GM18511 (cell line): Measurements from ENCODE around the gene SPATA31E1.
"Not testable (repeated sequence)": the region's sequence is repeated elsewhere in the genome, so short reads cannot be mapped to it uniquely, and the experiment has no call there.

Source experiments
- ATAC-seq: cut with Tn5 transposase; IDR thresholded peaks from one replicate; pipeline ENCODE4 v1.9.1; 2021; ENCODE audit warnings: mild to moderate bottlenecking, moderate library complexity; ENCODE audit not compliant: unreplicated experiment

The SPATA31E1 gene

GRCh38 chr9:87884578-87885459 lies 2.1 kb downstream of the SPATA31E1 start:
- ATAC-seq: no peak

GRCh38 chr9:87885484-87886189 lies 3.0 kb downstream of the SPATA31E1 start:
- ATAC-seq: no peak

GRCh38 chr9:87886210-87886932 lies 3.7 kb downstream of the SPATA31E1 start:
- no peak for ATAC-seq

GRCh38 chr9:87886933-87887505 lies 4.3 kb downstream of the SPATA31E1 start:
- no peak for ATAC-seq

GRCh38 chr9:87887661-87888480 lies 5.2 kb downstream of the SPATA31E1 start:
- ATAC-seq: no peak

- no peak for ATAC-seq
Observed at GRCh38 chr9:87888501-87888900, 5.8 kb downstream of the SPATA31E1 start.

- no peak for ATAC-seq
Observed at GRCh38 chr9:87889065-87889881, 6.6 kb downstream of the SPATA31E1 start.

GRCh38 chr9:87889882-87890252 lies 7.2 kb downstream of the SPATA31E1 start:
- ATAC-seq: no peak

GRCh38 chr9:87890837-87891236 lies 8.2 kb downstream of the SPATA31E1 start:
- no peak for ATAC-seq

- ATAC-seq: no peak
Observed at GRCh38 chr9:87891754-87892153, 9.1 kb downstream of the SPATA31E1 start.

- ATAC-seq: no peak
Observed at GRCh38 chr9:87892956-87893355, 10.3 kb downstream of the SPATA31E1 start.

- ATAC-seq: no peak
Observed at GRCh38 chr9:87894998-87895625, 12.4 kb downstream of the SPATA31E1 start.

- ATAC-seq: no peak
Observed at GRCh38 chr9:87896891-87897290, 14.2 kb downstream of the SPATA31E1 start.

- no peak for ATAC-seq
Observed at GRCh38 chr9:87898151-87898550, 15.5 kb downstream of the SPATA31E1 start.

- ATAC-seq: not testable (repeated sequence)
Observed at GRCh38 chr9:87902371-87902770, 19.7 kb downstream of the SPATA31E1 start.

- ATAC-seq: no peak
Observed at GRCh38 chr9:87909310-87910041, 26.8 kb downstream of the SPATA31E1 start.

GRCh38 chr9:87910821-87911220 lies 28.1 kb downstream of the SPATA31E1 start:
- ATAC-seq: no peak

- not testable (repeated sequence) for ATAC-seq
Observed at GRCh38 chr9:87917662-87918061, 35.0 kb downstream of the SPATA31E1 start, which contains the start of gene SPATA31C1. SPATA31C1 (plus strand) TSS chr9:87917962.
